Immature natural killer cell (primary cell): ENCODE data around the gene KLHL26. TPM values are rescaled to one million over a fixed set of nuclear protein-coding genes. Genes with fewer than 3 reads are reported as not detected.
"Not testable (repeated sequence)": the region's sequence is repeated elsewhere in the genome, so short reads cannot be mapped to it uniquely, and the experiment has no call there.

Experiments
- DNase-seq, 3 donors: peaks; one replicate each; pipeline ENCODE4 v3.0.0; 2022; ENCODE audit warnings: mixed read lengths in 1 of 3
- H3K27ac Mint-ChIP-seq, 6 donors: one replicate each; pipeline ENCODE4 v1.8.0; 2020; ENCODE audit warnings: mixed read lengths in 6 of 6, mild to moderate bottlenecking in 5 of 6, inconsistent platforms in 4 of 6, moderate library complexity in 3 of 6
- H3K27me3 Mint-ChIP-seq, 3 donors: one replicate each; pipeline ENCODE4 v1.8.0; 2020 to 2021; ENCODE audit warnings: low read depth in 3 of 3, mild to moderate bottlenecking in 3 of 3, mixed read lengths in 3 of 3, moderate library complexity in 3 of 3, inconsistent platforms in 1 of 3
- H3K36me3 Mint-ChIP-seq, 3 donors: one replicate each; pipeline ENCODE4 v1.8.0; 2020; ENCODE audit warnings: mixed read lengths in 3 of 3, inconsistent platforms in 2 of 3, mild to moderate bottlenecking in 2 of 3
- H3K4me1 Mint-ChIP-seq, 2 donors: one replicate each; pipeline ENCODE4 v1.8.0; 2020; ENCODE audit warnings: inconsistent platforms in 2 of 2, mild to moderate bottlenecking in 2 of 2, mixed read lengths in 2 of 2, moderate library complexity in 1 of 2
- H3K4me3 Mint-ChIP-seq, 5 donors: one replicate each; pipeline ENCODE4 v1.8.0; 2020; ENCODE audit warnings: mild to moderate bottlenecking in 5 of 5, mixed read lengths in 5 of 5, inconsistent platforms in 3 of 5, moderate library complexity in 3 of 5
- H3K9me3 Mint-ChIP-seq, 6 donors: one replicate each; pipeline ENCODE4 v1.8.0; 2020; ENCODE audit warnings: mild to moderate bottlenecking in 6 of 6, mixed read lengths in 6 of 6, inconsistent platforms in 4 of 6, moderate library complexity in 3 of 6
- polyA plus RNA-seq, 3 donors: library from polyadenylated mRNA; unstranded; fragments of 300-500 nt; fragmentation: Illumina TruSeq; gene quantifications; one replicate each; pipeline ENCODE4 v1.2.3, GENCODE V29; 2021

Gene KLHL26
- polyA plus RNA-seq, 3 donors from 2014 or later = 1.6 to 4.8 (median 4.5) TPM

GRCh38 chr19:18674616-18675015, 37.8 kb downstream of the KLHL26 start:
- Mint-ChIP-seq H3K4me1 (no peaks in the 10 kb centered on the region), H3K9me3 (no peaks in the 10 kb centered on the region), H3K4me3 (no peak overlapping the region), H3K36me3 (peaks cover 0 to 7% (median 7%) of the 10 kb centered on the region in 3 donors), H3K27ac (no peak overlapping the region), H3K27me3 (peaks cover 0 to 4% (median 1%) of the 10 kb centered on the region in 3 donors)
- DNase-seq = no peak

DNA sequence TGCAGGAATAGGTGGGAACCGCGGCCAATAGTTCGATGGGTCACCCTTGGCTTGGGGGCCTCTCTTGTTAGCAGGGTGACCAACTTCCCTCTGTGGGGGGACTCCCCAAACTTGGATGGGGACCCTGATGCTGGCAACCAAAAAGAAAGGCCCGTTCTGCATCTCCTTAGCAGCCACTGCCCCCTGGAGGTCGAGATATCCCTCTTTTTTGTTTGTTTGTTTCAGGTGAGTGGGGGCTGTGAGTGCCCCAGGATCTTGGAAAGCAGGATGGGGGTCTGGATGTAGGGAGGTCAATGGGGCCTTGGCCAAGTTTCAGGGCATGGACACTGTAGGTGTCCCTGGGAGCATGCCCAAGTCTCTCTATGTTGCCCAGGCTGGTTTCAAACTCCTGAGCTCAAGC, 39.0 kb downstream of the KLHL26 start:
- no peaks in the 10 kb centered on the region for H3K4me1 Mint-ChIP-seq
- DNase-seq = peak in 1 of 3 donors; percentile 15
- no peak overlapping the region for H3K4me3 Mint-ChIP-seq
- no peaks in the 10 kb centered on the region for H3K9me3 Mint-ChIP-seq
- H3K27me3 Mint-ChIP-seq = peaks cover 0 to 2% (median 1%) of the 10 kb centered on the region in 3 donors
- no peak overlapping the region for H3K27ac Mint-ChIP-seq
- H3K36me3 Mint-ChIP-seq = no peaks in the 10 kb centered on the region

DNA sequence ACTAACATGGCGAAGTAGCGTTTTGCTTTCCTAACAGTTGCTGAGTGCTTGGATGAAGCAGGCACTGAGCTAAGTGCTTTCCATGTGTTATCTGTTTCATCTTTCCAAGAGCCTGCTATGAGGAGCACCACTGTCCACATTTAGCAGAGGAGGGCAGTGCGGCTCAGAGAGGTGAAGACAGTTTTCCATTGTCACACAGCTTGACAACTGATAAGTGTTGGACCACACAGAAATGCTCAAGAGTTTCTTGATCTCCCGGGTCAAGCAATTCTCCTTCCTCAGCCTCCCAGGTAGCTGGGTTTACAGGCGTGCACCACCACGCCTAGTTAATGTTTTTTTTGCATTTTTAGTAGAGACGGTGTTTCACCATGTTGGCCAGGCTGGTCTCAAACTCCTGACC, 39.9 kb downstream of the KLHL26 start:
- Mint-ChIP-seq H3K27me3 (peaks cover 1 to 4% (median 2%) of the 10 kb centered on the region in 3 donors), H3K27ac (no peak overlapping the region), H3K4me3 (no peak overlapping the region), H3K4me1 (no peaks in the 10 kb centered on the region), H3K36me3 (no peaks in the 10 kb centered on the region), H3K9me3 (no peaks in the 10 kb centered on the region)
- DNase-seq = no peak

- DNase-seq = no peak
- Mint-ChIP-seq H3K9me3 (no peaks in the 10 kb centered on the region), H3K36me3 (no peaks in the 10 kb centered on the region), H3K4me1 (no peaks in the 10 kb centered on the region), H3K4me3 (no peak overlapping the region), H3K27me3 (peaks cover 1 to 4% (median 2%) of the 10 kb centered on the region in 3 donors), H3K27ac (no peak overlapping the region)
Measured at GRCh38 chr19:18677156-18677555, 40.3 kb downstream of the KLHL26 start.

GRCh38 chr19:18680148-18680547, 43.3 kb downstream of the KLHL26 start:
- H3K9me3 Mint-ChIP-seq, DNase-seq, H3K4me3 Mint-ChIP-seq, H3K36me3 Mint-ChIP-seq, H3K27me3 Mint-ChIP-seq, H3K27ac Mint-ChIP-seq: not testable (repeated sequence)
- peaks cover 6 to 15% of the 10 kb centered on the region in 2 donors for H3K4me1 Mint-ChIP-seq

DNA sequence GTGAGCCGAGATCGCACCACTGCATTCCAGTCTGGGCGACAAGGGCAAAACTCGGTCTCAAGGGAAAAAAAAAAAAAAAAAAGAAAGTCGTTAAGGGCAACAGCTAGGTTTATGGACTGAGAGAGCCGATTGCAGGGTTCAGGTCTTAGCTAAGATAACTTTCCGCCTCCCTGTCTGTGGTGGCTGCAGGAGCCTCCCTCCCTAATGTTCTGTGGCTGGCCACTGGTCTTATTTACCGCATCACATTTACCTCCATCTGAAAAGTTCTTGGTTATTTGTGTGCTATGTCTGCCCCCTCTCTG, 45.9 kb downstream of the KLHL26 start:
- H3K4me1 Mint-ChIP-seq = peaks cover 13 to 19% of the 10 kb centered on the region in 2 donors
- H3K9me3 Mint-ChIP-seq = no peaks in the 10 kb centered on the region
- H3K27ac Mint-ChIP-seq = peak overlapping the region; percentile 68 to 89 (median 81)
- peaks cover 4 to 8% (median 5%) of the 10 kb centered on the region in 3 donors for H3K27me3 Mint-ChIP-seq
- peak overlapping the region; percentile 85 to 89 (median 87) for H3K4me3 Mint-ChIP-seq
- no peak for DNase-seq
- H3K36me3 Mint-ChIP-seq = no peaks in the 10 kb centered on the region

GRCh38 chr19:18683109-18683957, 46.5 kb downstream of the KLHL26 start, which contains the start of gene CRTC1:
CRTC1 (plus strand) TSS chr19:18683680; CDS start chr19:18683703, 23 bp downstream.
- peaks cover 13 to 19% of the 10 kb centered on the region in 2 donors for H3K4me1 Mint-ChIP-seq
- H3K9me3 Mint-ChIP-seq = no peaks in the 10 kb centered on the region
- H3K4me3 Mint-ChIP-seq = peak within 1 kb of the TSS; percentile 85 to 91 (median 89)
- no peaks in the 10 kb centered on the region for H3K36me3 Mint-ChIP-seq
- H3K27me3 Mint-ChIP-seq = peaks cover 6 to 8% (median 8%) of the 10 kb centered on the region in 3 donors
- peak within 1 kb of the TSS; percentile 75 to 93 (median 90) for H3K27ac Mint-ChIP-seq
- peak; percentile 95 to 96 (median 96) for DNase-seq

DNA sequence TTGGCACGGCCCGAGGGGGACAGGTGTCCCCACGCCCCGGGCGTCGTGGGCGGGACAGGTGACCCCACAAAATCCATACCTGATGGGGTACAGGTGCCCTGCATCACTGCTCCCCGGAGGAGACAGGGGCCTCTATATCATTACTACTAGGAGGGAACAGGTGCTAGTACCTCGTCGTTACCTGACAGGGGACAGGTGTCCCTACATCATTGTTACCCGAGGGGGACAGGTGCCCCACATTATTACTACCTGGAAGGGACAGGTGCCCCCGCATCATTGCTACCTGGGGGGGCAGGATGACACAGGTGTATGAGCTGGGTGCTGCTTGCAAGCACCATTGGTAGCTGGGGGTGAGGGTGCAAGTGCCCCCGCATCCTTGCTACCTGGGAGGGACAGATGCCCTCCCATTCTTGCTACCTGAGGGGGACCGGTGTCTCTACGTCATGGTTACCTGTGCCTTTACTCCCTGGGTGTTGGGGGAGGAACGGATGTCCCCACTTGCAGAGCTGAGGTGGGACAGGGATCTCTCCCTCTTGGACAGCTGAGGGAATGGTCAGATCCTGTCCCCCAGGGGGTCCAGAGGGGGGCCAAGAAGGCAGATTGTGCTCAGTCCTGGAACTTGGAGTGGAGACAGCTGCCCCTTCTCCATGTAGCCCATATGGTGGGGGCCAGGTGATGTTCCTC, 47.3 kb downstream of the KLHL26 start:
- peak overlapping the region; percentile 53 to 74 (median 71) for H3K4me3 Mint-ChIP-seq
- no peaks in the 10 kb centered on the region for H3K36me3 Mint-ChIP-seq
- H3K27me3 Mint-ChIP-seq = peaks cover 6 to 8% (median 8%) of the 10 kb centered on the region in 3 donors
- no peaks in the 10 kb centered on the region for H3K9me3 Mint-ChIP-seq
- peak overlapping the region in 2 of 6 donors; percentile 26 to 30 for H3K27ac Mint-ChIP-seq
- peaks cover 13 to 19% of the 10 kb centered on the region in 2 donors for H3K4me1 Mint-ChIP-seq
- DNase-seq = no peak

- peak overlapping the region in 3 of 6 donors; percentile 27 to 49 (median 46) for H3K27ac Mint-ChIP-seq
- H3K4me1 Mint-ChIP-seq = peaks cover 13 to 20% of the 10 kb centered on the region in 2 donors
Measured at GRCh38 chr19:18684642-18684993, 47.8 kb downstream of the KLHL26 start.

GRCh38 chr19:18685597-18686190, 48.9 kb downstream of the KLHL26 start:
- H3K4me3 Mint-ChIP-seq = peak overlapping the region in 4 of 5 donors; percentile 38 to 74 (median 56)
- H3K4me1 Mint-ChIP-seq = peaks cover 13 to 22% of the 10 kb centered on the region in 2 donors
- no peaks in the 10 kb centered on the region for H3K36me3 Mint-ChIP-seq
- DNase-seq = no peak
- peak overlapping the region in 1 of 6 donors; percentile 37 for H3K27ac Mint-ChIP-seq
- H3K27me3 Mint-ChIP-seq = peaks cover 6 to 8% (median 8%) of the 10 kb centered on the region in 3 donors
- no peaks in the 10 kb centered on the region for H3K9me3 Mint-ChIP-seq

More at GRCh38 chr19:18684642-18684993, 47.8 kb downstream of the KLHL26 start:
- no peak for DNase-seq
- Mint-ChIP-seq H3K36me3 (no peaks in the 10 kb centered on the region), H3K9me3 (no peaks in the 10 kb centered on the region), H3K27me3 (peaks cover 6 to 8% (median 8%) of the 10 kb centered on the region in 3 donors), H3K4me3 (peak overlapping the region; percentile 38 to 74 (median 68))

GRCh38 chr19:18687740-18688465, 51.1 kb downstream of the KLHL26 start:
- Mint-ChIP-seq H3K27ac (no peak overlapping the region), H3K4me1 (peaks cover 11 to 20% of the 10 kb centered on the region in 2 donors), H3K4me3 (no peak overlapping the region)

DNA sequence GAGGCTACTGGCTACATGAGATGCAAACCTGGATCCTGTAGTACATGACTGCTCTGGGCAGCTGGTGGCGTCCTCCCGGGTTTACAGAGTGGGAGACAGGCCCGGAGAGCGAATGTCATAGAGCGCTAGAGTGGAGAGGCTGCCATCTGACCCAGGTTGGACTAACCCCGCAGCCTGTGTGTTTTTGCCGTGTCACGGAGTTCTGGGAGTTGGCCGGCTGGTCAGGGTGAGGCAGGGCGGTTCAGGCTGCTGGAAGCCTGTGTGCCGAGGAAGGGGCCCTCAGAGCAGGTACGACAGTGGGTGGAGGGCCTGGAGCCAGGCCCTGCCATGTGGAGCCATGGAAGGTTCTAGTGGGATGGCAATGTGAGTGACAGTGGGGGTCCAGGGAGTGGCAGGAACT, 59.2 kb downstream of the KLHL26 start:
- no peaks in the 10 kb centered on the region for H3K9me3 Mint-ChIP-seq
- H3K27me3 Mint-ChIP-seq = peaks cover 2% of the 10 kb centered on the region in 3 donors
- no peaks in the 10 kb centered on the region for H3K36me3 Mint-ChIP-seq
- H3K4me1 Mint-ChIP-seq = peaks cover 22 to 32% of the 10 kb centered on the region in 2 donors
- peak overlapping the region in 1 of 6 donors; percentile 34 for H3K27ac Mint-ChIP-seq
- no peak for DNase-seq
- no peak overlapping the region for H3K4me3 Mint-ChIP-seq

More at GRCh38 chr19:18687740-18688465, 51.1 kb downstream of the KLHL26 start:
- H3K9me3 Mint-ChIP-seq = no peaks in the 10 kb centered on the region
- peaks cover 2 to 5% (median 5%) of the 10 kb centered on the region in 3 donors for H3K27me3 Mint-ChIP-seq
- no peak for DNase-seq
- no peaks in the 10 kb centered on the region for H3K36me3 Mint-ChIP-seq

- DNase-seq = no peak
- Mint-ChIP-seq H3K4me3 (no peak overlapping the region), H3K27ac (peak overlapping the region in 1 of 6 donors; percentile 7), H3K36me3 (no peaks in the 10 kb centered on the region), H3K4me1 (peaks cover 29 to 38% of the 10 kb centered on the region in 2 donors), H3K27me3 (peaks cover 2% of the 10 kb centered on the region in 3 donors), H3K9me3 (no peaks in the 10 kb centered on the region)
Measured at GRCh38 chr19:18697680-18698079, 60.9 kb downstream of the KLHL26 start.
